ENCODE measurements around the gene EGFL7.
"Not testable (repeated sequence)": the region's sequence is repeated elsewhere in the genome, so short reads cannot be mapped to it uniquely, and the experiment has no call there.

EGFL7 gene

GRCh38 chr9:136625101-136626065, 37.3 kb upstream of the EGFL7 start:
- no peak for DNase-seq

GRCh38 chr9:136626066-136626725, 36.5 kb upstream of the EGFL7 start:
- DNase-seq = no peak

DNA sequence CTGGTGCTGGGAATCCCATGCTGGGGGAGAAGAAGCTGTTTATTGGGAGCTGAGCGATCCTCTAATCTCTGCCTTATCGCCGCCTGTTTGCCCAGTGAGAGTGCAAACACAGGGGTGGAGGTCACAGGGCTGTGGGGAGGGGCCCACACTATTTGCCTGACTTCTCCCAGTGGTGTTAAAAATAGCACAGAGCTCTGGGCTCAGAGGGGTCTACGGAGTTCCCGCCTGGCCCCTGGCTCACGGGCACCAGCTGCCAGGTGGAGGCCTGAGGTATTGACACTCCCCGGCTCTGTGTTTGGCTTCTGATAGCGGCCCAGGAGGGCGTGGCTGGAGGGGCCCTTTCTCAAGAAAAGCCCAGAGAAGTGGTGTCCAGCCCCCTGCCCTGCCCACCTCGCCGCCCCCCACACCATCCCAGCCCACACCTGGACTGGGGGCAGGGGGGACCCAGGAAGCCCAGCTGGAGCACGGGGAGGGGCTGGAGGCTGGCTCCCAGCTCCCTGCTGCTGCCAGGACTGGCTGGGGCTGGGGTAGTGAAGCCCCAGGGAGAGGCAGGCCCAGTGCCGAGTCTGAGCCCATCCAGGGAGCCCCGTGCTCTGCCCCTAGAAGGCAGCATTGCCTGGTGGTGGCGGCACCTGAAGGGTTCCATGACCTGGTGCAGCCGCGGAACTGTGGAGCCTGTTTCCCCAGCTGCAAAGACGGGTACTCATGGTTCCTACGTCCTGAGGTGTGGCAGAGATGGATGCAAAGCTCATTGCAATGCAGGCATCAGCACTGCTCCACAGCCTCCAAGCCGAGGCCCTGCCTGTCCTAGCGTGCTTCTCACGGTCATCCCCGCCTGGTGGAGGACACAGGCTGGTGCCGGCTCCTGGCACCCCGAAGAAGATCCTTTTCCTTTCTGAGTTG, 35.7 kb upstream of the EGFL7 start:
- DNase-seq = peak; percentile 41

GRCh38 chr9:136627703-136628102, 35.0 kb upstream of the EGFL7 start:
- no peak for DNase-seq

DNA sequence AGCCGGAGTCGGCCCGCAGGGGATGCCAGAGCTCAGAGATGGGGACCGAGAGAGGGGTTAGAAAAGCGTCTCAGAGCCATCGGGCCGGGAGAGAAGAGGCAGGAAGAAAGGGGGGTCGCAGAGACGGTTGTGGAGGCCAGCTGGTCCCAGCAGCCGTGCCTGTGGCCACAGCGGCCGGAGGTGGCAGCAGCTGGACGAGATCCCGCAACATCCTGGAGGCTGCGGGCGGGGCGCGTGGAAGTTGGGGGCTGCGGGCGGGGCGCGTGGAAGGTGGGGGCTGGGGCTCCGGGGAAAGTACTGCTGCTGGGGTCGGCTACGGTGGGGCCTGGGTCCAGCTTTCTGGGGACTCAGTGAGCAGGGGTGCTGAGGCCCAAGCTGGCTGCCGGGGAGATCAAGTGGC, 34.4 kb upstream of the EGFL7 start:
- DNase-seq = no peak

GRCh38 chr9:136629001-136629878, 33.5 kb upstream of the EGFL7 start:
- DNase-seq = no peak

GRCh38 chr9:136629879-136630661, 32.6 kb upstream of the EGFL7 start:
- no peak for DNase-seq

DNA sequence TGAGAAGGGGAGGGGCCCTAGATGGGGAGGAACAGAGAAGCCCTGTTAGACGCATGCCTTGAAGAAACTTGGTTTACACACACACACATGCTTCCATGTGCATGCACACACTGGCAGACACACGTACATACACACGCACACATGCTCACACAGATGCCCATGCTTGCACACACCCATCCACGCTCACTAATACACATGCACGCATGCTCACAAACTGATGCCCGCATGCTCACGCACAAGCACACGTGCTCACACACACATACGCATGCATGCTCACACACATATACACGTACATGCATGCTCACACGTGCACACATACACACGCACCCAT, 32.1 kb upstream of the EGFL7 start:
- no peak for DNase-seq

DNA sequence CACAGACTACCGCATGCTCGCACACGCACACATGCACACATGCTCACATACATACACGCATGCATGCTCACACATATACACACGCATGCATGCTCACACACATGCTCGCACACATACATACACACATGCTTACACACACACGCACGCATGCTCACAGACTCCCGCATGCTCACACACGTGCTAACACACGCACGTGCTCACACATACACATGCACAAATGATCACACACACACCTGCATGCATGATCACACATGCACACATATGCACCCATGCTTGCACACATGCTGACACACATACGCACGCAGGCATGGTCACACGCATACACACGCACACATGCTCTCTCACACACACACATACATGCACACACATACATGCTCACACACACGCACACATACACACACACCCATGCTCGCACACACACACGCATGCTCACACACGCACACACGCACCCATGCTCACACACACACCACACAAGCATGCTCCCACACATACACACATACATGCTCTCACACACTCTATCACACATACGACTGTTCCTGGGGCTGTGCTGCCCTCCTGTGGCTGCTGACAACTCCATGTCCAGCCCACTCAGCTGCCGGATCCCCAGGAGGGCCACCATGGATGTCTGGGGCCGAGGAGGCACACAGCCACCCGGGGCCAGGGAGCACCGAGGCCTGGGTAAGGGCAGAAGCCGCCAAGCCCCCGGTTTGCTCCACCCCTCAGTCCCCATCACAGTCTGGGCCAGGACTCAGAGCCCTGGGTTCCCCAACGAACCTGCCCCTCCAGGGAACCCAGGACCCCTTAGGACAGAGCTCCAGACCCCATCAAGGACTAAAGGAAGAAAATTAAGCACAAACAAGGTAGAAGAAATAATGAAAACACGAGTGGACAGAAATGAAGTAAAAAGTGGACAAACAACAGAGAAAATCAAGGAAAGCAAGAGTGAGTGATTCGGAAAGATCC, 31.4 kb upstream of the EGFL7 start:
- peak; percentile 55 for DNase-seq

- DNase-seq = not testable (repeated sequence)
Observed at GRCh38 chr9:136632072-136632471, 30.6 kb upstream of the EGFL7 start.

DNA sequence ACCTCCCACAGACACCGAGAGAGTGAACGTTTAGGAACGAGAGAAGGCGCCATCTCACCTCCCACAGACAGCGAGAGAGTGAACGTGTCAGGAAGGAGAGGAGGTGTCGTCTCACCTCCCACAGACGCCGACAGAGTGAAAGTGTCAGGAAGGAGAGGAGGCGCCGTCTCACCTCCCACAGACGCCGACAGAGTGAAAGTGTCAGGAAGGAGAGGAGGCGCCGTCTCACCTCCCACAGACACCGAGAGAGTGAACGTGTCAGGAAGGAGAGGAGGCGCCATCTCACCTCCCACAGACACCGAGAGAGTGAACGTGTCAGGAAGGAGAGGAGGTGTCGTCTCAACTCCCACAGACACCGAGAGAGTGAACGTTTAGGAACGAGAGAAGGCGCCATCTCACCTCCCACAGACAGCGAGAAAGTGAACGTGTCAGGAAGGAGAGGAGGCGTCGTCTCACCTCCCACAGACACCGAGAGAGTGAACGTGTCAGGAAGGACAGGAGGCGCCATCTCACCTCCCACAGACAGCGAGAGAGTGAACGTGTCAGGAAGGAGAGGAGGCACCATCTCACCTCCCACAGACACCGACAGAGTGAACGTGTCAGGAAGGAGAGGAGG, 30.1 kb upstream of the EGFL7 start:
- not testable (repeated sequence) for DNase-seq

GRCh38 chr9:136634904-136635303, 27.8 kb upstream of the EGFL7 start:
- DNase-seq = no peak

- DNase-seq = no peak
Observed at GRCh38 chr9:136640171-136641111, 22.3 kb upstream of the EGFL7 start.

DNA sequence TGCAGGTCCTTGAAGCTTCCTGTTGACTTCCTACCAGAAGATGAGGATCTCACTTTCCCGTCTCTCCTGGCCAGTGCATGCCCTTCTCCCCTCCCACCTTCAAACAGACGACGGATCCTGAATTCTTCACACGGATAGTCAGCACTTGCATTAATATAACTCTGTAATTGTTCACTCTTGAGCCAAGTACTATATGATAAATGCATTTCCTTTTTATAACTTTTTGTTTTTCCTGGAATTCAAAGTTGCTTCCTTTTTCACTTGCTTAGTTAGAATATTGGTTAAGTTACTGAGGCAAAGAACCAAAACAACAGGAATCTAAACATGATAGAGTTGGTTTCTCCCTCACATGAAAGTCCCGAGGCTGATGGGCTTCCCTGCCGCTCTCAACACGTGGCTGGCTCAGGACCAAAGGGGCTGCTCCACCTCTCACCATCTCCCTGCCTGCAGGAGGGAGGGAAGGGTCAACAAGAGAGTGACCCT, 20.2 kb upstream of the EGFL7 start:
- DNase-seq = no peak

DNA sequence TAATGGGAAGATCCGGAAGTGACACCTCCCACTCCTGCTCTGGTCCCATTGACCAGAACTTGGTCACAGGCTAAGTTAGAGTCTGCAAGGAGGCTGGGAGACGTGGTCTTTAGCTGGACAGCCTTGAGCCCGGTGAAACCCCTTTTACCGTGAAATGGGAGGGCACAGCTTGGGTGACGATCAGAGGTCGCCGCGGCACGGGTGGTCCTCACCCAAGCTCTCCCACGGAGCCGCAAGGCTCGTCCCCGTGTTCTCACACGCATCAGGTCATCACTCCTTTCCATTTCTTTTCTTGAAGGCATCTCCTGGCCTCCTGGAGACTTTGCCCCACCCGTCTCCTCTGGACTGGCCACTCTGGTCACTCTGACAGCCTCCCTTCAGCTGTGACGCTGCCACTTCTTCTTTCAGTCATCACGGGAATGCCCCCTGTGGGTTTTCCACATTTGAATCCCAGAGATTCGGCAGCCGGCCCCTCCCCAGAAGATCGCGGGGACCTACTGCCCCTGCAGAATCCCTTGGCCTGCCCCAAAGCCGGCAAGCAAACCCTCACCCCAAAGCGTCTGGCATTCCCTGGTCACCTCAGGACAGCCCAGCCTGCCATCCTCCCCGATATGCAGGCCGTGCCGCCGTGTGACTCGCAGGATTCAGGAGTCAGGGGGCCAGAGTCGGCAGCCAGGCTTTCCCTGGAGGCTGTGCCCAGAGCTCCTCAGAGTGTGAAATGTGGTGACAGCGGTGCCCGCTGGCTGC, 18.9 kb upstream of the EGFL7 start:
- DNase-seq = no peak

DNA sequence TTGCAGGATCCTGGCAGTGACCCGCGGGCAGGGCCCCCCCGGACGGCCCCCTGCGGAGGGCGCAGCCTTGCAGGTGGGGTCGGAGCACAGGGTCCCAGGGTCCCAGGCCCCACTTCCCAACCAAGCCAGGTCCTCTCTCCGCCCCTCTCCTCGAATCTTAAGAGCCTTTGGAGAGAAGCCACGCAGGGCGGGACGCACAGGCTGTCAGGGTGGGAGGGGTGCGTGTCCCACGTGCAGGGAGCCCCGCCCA, 18.4 kb upstream of the EGFL7 start:
- DNase-seq = no peak

GRCh38 chr9:136644593-136645351, 17.9 kb upstream of the EGFL7 start:
- no peak for DNase-seq

Measured in NCI-H1417 treated with DMSO at 0.1 percent for 48 hours (cell line).